OCI-LY7 (cell line): ENCODE results near the gene DFFA. TPM values are rescaled to one million over a fixed set of nuclear protein-coding genes. Genes with fewer than 3 reads are reported as not detected.

ENCODE experiments used
- BruUV-seq: library from RNA; stranded (reverse); fragments of 400-500 nt; replicated peaks from 2 replicates; lab custom pipeline; 2021; lab: Mats Ljungman, UMichigan
- CTCF ChIA-PET: fragments of 300-600 bp; sonication (Branson Sonifier 250); formaldehyde crosslinking; loops from one replicate; lab custom pipeline; 2022; ENCODE audit warnings: antibody characterized with exemption; ENCODE audit not compliant: unreplicated experiment; lab: Charles Lee
- POLR2A ChIA-PET: fragments of 300-600 bp; sonication (Branson Sonifier 250); formaldehyde crosslinking; loops from one replicate; lab custom pipeline; 2022; ENCODE audit warnings: antibody characterized with exemption; lab: Charles Lee
- DNase-seq: peaks from one replicate; pipeline ENCODE4 v3.0.0-alpha.2; 2015; ENCODE audit warnings: low spot score
- H2AFZ ChIP-seq: fragments of 200-600 bp; sonication (generic), shearing (Covaris generic); 2 replicates; pipeline ENCODE4 v1.6.1; 2014; ENCODE audit warnings: mild to moderate bottlenecking, antibody characterized with exemption, low read length, moderate library complexity
- H3K27ac ChIP-seq: fragments of 200-600 bp; sonication (generic); 2 replicates; pipeline ENCODE4 v1.5.1; 2014; ENCODE audit warnings: mixed run types, low read depth, mild to moderate bottlenecking, moderate library complexity, low read length, inconsistent platforms; ENCODE audit not compliant: poor library complexity, severe bottlenecking
- H3K36me3 ChIP-seq: fragments of 200-600 bp; sonication (generic); 2 replicates; pipeline ENCODE4 v1.6.1; 2014; ENCODE audit warnings: mild to moderate bottlenecking, antibody characterized with exemption, low read length, moderate library complexity, mixed read lengths; ENCODE audit not compliant: insufficient read depth
- H3K4me1 ChIP-seq: fragments of 200-600 bp; sonication (generic); 2 replicates; pipeline ENCODE4 v1.5.1; 2014; ENCODE audit warnings: mild to moderate bottlenecking, low read length; ENCODE audit not compliant: insufficient read depth, poor library complexity, severe bottlenecking
- H3K4me2 ChIP-seq: fragments of 200-600 bp; sonication (generic); 2 replicates; pipeline ENCODE4 v1.6.1; 2014; ENCODE audit warnings: mild to moderate bottlenecking, low read length
- H3K4me3 ChIP-seq: fragments of 200-600 bp; sonication (generic); 2 replicates; pipeline ENCODE4 v1.5.1; 2014; ENCODE audit warnings: mild to moderate bottlenecking, low read depth, low read length; ENCODE audit not compliant: poor library complexity, severe bottlenecking
- H3K79me2 ChIP-seq: fragments of 200-600 bp; sonication (generic); 2 replicates; pipeline ENCODE4 v1.6.1; 2016; ENCODE audit warnings: low read depth, mild to moderate bottlenecking, low read length, moderate library complexity, mixed read lengths; ENCODE audit not compliant: insufficient read depth
- H3K9me2 ChIP-seq: fragments of 200-600 bp; sonication (generic); 2 replicates; pipeline ENCODE4 v1.6.1; 2016; ENCODE audit warnings: mild to moderate bottlenecking, low read length, mixed read lengths; ENCODE audit not compliant: insufficient read depth
- H3K9me3 ChIP-seq: fragments of 200-600 bp; sonication (generic); 2 replicates; pipeline ENCODE4 v1.6.1; 2014; ENCODE audit warnings: mild to moderate bottlenecking, mixed run types, low read length, mixed read lengths
- H4K20me1 ChIP-seq: fragments of 200-600 bp; sonication (generic); 2 replicates; pipeline ENCODE4 v1.6.1; 2014; ENCODE audit warnings: mild to moderate bottlenecking, antibody characterized with exemption, low read length, moderate library complexity, mixed read lengths; ENCODE audit not compliant: insufficient read depth
- EZH2phosphoT487 ChIP-seq: fragments of 200-600 bp; sonication (generic); IDR thresholded peaks from 2 replicates; pipeline ENCODE4 v1.6.1; 2018; ENCODE audit warnings: low read depth, borderline replicate concordance, mild to moderate bottlenecking, mixed run types, antibody characterized with exemption, low read length, moderate library complexity, mixed read lengths
- intact Hi-C: fragments of 100-400 bp; cut with micrococcal nuclease; formaldehyde crosslinking; loops from one replicate; pipeline ENCODE4 v1.10.0; 2022; ENCODE audit not compliant: unreplicated experiment
- total RNA-seq, 2 experiments: library from RNA; depleted of rRNA in 1 of 2; stranded (reverse); fragments of >200 nt in 1 of 2; shearing (Covaris generic) in 1 of 2; gene quantifications; 2 replicates each; pipeline ENCODE4 v1.2.3, GENCODE V29; 2014 to 2022
- TF ChIP-seq, protein P1 (sequence below): fragments of 200-600 bp; sonication (generic); conservative IDR thresholded peaks from 2 replicates; pipeline ENCODE4 v1.5.1; 2014; ENCODE audit warnings: mild to moderate bottlenecking, antibody characterized with exemption, low read length, moderate library complexity, mixed read lengths

The DFFA gene
- total RNA-seq, 2 experiments from 2014 or later: 64.6 to 79.0 TPM

DNA sequence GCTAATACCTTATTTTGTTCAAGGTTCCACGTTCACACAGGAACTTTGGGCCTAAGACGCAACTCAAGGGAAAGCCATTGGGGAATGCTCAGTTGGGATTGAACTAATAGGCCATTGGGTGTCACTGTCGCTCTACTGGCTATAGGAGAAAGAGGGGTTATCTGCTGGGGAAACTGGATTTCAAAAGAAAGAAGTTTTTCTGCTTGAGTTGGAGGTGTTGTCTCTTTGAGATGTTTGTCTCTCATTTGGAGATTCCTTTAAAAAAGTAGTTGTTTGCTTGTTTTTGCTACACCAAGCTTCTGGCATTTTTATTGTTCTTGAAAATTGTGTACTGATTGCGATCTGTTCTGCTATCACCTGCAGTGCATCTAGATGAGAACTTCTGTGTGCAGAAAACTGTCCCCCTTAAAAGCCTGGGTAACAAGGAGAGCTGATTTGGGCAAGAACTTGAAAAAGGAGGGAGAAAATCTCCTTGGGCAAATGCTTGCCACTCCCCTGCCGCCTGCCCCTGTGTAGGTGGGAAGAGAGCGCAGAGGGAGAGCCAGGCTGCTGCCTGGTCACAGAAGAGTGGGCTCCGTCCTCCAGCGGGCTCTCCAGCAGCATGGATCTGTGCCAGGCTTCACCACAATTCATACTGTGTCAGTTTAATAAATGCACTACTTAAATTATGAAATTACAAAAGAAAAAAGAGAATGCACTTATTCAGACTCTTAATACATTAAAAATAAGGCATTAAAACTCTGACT is 42.3 kb upstream of the DFFA start:
- Histone ChIP-seq H3K4me1 (no peaks in the 10 kb centered on the region), H3K79me2 (peaks cover 6% of the 10 kb centered on the region; the same call in 1 of the 2 replicates), H2AFZ (no peak overlapping the region), H3K4me2 (no peak overlapping the region), H4K20me1 (peaks cover 16% of the 10 kb centered on the region; the same call in 1 of the 2 replicates), H3K4me3 (no peak overlapping the region), H3K9me3 (no peaks in the 10 kb centered on the region), H3K36me3 (no peaks in the 10 kb centered on the region; the same call in 1 of the 2 replicates), H3K9me2 (no peaks in the 10 kb centered on the region), H3K27ac (no peak overlapping the region)
- no TSS peak for BruUV-seq
- POLR2A ChIA-PET: interaction anchor here (0.7 kb wide), 1 partner anchor 82 kb away, joined by 3 read pairs; no protein-coding TSS in a partner anchor
- CTCF ChIA-PET: no interaction called here
- DNase-seq: no peak
- TF ChIP-seq, protein P1, sequence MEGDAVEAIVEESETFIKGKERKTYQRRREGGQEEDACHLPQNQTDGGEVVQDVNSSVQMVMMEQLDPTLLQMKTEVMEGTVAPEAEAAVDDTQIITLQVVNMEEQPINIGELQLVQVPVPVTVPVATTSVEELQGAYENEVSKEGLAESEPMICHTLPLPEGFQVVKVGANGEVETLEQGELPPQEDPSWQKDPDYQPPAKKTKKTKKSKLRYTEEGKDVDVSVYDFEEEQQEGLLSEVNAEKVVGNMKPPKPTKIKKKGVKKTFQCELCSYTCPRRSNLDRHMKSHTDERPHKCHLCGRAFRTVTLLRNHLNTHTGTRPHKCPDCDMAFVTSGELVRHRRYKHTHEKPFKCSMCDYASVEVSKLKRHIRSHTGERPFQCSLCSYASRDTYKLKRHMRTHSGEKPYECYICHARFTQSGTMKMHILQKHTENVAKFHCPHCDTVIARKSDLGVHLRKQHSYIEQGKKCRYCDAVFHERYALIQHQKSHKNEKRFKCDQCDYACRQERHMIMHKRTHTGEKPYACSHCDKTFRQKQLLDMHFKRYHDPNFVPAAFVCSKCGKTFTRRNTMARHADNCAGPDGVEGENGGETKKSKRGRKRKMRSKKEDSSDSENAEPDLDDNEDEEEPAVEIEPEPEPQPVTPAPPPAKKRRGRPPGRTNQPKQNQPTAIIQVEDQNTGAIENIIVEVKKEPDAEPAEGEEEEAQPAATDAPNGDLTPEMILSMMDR: peak; percentile 40
- TF ChIP-seq EZH2phosphoT487: no peak
- intact Hi-C loops: no loop called here

GRCh38 chr1:10513199-10513598 is 40.9 kb upstream of the DFFA start:
- TF ChIP-seq, protein P1: no peak
- no peak for TF ChIP-seq EZH2phosphoT487
- Histone ChIP-seq H3K4me3 (no peak overlapping the region), H3K9me3 (no peaks in the 10 kb centered on the region), H3K79me2 (peaks cover 6% of the 10 kb centered on the region; the same call in 1 of the 2 replicates), H4K20me1 (peaks cover 7% of the 10 kb centered on the region; the same call in 1 of the 2 replicates), H3K27ac (no peak overlapping the region), H2AFZ (no peak overlapping the region), H3K9me2 (no peaks in the 10 kb centered on the region), H3K36me3 (no peaks in the 10 kb centered on the region; the same call in 1 of the 2 replicates), H3K4me2 (no peak overlapping the region), H3K4me1 (no peaks in the 10 kb centered on the region)
- BruUV-seq: no TSS peak
- ChIA-PET CTCF (no interaction called here), POLR2A (interaction anchor here (0.6 kb wide), 1 partner anchor 14 kb away, joined by 3 read pairs; no protein-coding TSS in a partner anchor)
- DNase-seq: no peak
- intact Hi-C loops: no loop called here

DNA sequence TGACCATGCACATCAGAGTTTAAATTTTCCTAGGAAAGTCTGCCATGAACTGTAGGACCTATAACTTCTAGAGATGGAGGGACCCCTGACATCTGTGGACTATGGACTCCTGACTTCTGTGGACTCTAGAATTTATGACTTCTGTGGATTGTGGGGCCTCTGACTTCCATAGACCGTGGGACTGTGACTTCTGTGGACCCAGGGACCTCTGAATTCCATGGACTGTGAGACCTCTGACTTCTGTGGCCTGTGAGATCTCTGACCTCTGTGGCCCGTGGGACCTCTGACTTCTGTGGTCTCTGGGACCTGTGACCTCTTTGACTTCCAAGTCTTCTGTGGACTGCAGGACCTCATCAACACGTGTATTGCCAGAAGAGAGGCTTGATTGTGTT is 39.2 kb upstream of the DFFA start:
- H3K9me2 ChIP-seq: no peaks in the 10 kb centered on the region
- POLR2A ChIA-PET: no interaction called here

More for the DNA sequence above, 39.2 kb upstream of the DFFA start:
- TF ChIP-seq EZH2phosphoT487: no peak
- TF ChIP-seq, protein P1: no peak
- Histone ChIP-seq H3K4me2 (no peak overlapping the region), H3K36me3 (no peaks in the 10 kb centered on the region; the same call in 1 of the 2 replicates), H3K79me2 (peaks cover 6% of the 10 kb centered on the region; the same call in 1 of the 2 replicates), H3K4me1 (peaks cover 4% of the 10 kb centered on the region), H2AFZ (no peak overlapping the region), H4K20me1 (peaks cover 10% of the 10 kb centered on the region; the same call in 1 of the 2 replicates), H3K27ac (no peak overlapping the region), H3K4me3 (no peak overlapping the region), H3K9me3 (no peaks in the 10 kb centered on the region)
- CTCF ChIA-PET: no interaction called here
- intact Hi-C loops: no loop called here
- no peak for DNase-seq
- BruUV-seq: no TSS peak
